ENCODE results near the gene PROC.

Gene PROC

DNA sequence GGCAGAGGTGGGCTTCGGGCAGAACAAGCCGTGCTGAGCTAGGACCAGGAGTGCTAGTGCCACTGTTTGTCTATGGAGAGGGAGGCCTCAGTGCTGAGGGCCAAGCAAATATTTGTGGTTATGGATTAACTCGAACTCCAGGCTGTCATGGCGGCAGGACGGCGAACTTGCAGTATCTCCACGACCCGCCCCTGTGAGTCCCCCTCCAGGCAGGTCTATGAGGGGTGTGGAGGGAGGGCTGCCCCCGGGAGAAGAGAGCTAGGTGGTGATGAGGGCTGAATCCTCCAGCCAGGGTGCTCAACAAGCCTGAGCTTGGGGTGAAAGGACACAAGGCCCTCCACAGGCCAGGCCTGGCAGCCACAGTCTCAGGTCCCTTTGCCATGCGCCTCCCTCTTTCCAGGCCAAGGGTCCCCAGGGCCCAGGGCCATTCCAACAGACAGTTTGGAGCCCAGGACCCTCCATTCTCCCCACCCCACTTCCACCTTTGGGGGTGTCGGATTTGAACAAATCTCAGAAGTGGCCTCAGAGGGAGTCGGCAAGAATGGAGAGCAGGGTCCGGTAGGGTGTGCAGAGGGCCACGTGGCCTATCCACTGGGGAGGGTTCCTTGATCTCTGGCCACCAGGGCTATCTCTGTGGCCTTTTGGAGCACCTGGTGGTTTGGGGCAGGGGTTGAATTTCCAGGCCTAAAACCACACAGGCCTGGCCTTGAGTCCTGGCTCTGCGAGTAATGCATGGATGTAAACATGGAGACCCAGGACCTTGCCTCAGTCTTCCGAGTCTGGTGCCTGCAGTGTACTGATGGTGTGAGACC lies at the start of gene PROC:
Gene PROC (plus strand): TSS at position 128 of the 812 bp plus-strand sequence. CDS start 1,516 bp downstream, outside the sequence.
- no peak for DNase-seq

DNA sequence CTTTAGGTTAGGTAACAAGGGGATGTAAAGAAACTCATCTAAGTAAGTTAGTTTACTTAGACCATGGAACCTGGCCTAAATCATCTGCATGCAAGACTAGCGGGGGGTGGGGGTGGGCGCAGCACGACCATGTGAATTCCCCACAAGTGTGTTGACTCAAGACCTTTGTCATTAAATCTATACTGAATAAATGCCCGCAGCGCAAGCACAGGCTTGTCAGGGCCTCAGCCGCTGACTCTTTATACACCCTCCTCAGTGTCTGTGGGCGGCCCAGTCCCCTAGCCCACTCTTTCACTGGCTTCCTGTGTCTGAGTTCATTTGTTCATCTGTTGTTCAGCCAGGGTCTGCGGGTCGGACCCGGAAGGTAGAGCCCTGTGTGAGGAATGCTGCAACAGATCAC lies 48.2 kb upstream of the PROC start:
- no peak for DNase-seq

DNA sequence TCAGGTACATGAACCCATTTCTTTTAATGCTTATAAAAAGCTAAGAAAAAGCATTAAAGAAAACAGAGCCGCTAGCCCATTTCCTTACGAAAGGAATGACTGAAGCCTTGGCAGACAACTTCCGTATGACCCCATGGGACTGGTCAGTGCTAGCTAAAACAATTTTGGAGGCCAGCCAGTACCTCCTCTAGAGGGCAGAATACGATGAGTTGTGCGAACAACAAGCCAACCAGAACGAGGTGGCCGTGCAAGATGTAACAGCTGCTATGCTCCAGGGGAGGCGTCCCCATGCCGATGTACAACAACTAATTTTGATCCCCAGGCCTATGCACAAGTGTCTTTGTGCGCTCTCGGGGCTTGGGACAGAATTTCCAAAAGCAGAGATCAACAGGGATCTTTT lies 47.2 kb upstream of the PROC start:
- DNase-seq: no peak

DNA sequence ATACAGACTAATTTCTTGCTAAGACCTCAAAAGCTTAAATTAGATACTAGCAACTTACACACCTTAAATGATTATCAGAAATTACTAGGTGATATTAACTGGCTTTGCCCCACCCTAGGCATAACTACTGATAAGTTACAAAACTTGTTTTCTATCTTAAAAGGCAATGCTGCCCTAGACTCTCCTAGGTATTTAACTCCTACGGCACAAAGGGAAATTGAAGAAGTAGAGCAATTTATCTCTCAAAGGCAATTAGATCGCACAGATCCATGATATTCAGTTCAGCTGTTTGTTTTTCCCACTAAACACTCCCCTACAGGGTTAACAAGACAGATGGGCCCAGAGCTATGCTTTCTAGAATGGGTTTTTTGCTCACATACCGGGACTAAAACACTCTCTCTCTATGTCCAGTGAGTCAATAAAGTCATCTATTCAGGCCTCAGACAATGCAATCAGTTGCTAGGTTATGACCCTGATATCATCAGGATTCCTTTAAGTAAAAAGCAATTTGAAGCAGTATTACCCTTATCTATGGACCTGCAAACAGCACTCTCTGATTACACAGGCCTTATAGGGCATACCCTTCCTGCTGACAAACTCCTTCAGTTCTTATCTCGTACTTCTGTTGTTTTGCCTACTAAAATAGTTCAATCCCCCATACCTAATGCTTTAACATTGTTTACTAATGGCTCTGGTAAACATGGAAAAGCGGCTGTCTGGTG lies 44.7 kb upstream of the PROC start:
- no peak for DNase-seq

DNA sequence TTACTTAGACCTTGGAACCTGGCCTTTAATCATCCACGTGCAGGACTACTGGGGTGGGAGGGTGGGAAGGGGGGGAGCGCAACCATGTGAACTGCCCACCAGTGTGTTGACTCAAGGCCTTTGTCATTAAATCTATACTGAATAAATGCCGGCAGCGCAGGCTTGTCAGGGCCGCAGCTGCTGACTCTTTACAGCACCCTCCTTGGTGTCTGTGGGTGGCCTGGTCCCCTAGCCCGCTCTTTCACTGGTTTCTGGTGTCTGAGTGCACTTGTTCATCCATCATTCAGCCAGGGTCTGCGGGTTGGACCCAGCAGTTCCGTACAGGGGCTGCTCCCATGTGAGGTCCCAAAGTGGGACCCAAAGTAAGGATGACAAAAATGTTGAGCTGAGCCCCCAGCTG lies 42.0 kb upstream of the PROC start:
- DNase-seq: no peak

DNA sequence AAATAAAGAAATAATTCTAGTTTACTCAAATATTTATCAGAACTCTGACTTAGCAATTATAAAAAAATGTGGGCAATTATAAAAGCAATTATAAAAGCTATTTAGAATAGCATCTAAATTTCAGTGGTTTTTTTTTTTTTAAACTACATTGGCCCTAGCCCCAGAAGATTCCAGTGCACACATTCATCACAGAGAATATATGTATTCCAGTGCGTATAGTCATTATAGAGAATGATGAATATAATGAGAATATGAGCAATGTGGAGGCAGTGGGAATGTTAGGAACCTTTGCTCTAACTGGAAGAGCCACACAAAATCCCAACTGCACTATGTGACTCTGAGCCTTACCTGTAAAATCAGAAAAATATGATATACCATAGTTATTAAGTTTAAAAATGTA lies 41.0 kb upstream of the PROC start:
- no peak for DNase-seq

DNA sequence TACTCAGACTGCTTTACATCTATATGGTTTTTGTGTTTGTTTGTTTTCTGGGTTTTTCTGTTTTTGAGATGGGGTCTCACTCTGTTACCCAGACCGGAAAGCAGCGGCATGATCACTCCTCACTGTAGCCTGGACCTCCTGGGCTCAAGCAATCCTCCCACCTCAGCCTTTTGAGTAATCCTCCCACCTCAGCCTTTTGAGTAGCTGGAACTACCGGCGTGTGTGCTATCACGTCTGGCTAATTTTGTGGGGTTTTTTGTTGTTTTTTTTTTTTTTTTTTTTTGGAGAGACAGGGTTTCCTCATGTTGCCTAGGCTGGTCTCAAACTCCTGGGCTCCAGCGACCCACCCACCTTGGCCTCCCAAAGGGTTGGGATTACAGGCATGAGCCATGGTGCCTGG lies 39.5 kb upstream of the PROC start:
- DNase-seq: no peak

DNA sequence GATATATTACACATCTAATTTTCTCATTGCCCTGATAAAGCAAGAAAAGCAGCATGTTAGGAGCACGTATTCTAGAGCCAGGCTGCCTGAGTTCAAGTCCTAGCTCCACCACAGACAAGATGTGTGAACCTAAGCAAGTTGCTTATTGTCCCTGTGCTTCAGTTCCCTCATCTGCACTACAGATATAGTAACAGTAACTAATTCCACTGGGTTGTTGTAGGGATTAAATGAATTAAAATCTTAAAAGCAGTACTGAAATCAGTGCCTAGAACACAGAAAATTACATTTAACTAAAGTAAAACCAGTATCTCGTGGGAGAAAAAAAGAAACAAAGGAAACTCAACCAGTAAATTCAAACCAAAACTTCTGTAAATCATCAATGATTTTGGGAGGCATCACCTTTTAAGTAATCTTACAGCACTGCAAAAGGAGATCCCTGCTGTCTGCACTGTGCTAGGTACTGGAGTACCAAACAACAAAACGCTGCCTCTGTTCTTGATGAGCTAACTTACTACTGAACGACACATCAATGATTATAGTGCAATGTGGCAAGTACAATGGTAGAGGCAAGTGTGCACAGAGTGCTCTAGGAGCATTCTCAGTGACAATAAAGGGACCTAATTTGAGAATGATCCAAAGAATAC lies 38.4 kb upstream of the PROC start:
- no peak for DNase-seq

DNA sequence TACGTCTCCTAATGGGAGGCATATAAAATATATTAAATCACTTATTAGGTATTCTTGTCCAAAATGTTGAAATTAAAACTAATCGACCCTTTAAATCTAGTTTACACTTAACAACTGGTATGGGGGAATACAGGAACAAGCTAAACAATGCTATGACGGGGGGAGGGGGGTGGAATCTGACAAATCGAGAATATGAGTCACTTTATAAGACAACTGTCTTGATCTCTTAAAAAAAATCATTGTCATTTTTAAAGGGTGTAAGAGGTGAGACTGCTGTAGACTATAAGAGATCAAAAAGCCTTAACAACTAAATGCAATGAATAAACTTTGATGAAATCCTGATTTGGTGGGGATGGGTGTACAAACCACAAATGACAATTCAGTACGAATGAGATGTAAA lies 36.5 kb upstream of the PROC start:
- no peak for DNase-seq

DNA sequence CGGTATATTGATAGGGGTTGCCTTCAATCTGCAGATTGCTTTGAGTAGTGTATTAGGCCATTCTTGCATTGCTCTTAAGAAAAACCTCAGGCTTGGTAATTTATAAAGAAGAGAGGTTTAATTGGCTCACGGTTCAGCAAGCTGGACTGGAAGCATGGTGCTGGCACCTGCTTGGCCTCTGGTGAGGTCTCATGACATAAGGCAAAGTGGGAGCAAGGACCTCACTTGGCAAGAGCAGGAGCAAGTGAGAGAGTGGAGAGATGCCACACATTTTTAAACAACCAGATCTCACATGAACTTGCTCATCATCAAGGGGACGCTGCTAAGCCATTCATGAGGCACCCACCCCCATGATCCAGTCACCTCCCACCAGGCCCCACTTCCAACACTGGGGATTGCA lies 35.4 kb upstream of the PROC start:
- no peak for DNase-seq

DNA sequence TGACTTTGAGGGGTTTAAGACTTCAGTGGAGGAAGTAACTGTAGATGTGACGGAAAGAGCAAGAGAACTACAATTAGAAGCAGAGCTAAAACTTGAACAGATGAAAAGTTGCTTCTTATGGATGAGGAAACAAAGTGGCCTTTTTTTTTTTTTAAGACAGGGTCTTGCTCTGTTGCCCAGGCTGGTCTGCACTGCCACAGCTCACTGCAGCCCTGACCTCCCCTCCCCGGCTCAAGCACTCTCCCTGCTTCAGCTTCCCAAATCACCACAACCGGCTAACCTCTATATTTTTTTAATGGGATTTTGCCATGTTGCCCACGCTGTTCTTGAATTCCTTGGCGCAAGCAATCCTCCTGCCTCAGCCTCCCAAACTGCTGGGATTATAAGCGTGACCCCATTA lies 33.7 kb upstream of the PROC start:
- no peak for DNase-seq

DNA sequence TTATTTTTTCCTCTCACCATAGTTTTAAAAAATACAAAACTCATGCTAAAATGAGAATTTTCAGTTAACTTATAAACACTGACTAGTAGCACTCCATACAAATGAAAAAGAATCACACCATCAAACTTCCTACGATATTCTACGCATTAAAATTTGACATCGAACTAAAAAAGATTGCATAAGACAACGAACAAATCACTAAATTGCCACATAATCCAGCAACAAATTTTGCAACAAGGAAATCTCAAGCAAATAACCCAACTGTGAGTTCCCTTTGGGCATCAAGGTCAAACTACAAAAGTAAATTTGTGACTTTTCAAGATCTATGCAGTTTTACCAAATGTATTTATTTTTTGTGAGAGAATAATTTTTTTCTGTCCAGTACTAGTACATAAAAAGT lies 32.0 kb upstream of the PROC start:
- DNase-seq: no peak

DNA sequence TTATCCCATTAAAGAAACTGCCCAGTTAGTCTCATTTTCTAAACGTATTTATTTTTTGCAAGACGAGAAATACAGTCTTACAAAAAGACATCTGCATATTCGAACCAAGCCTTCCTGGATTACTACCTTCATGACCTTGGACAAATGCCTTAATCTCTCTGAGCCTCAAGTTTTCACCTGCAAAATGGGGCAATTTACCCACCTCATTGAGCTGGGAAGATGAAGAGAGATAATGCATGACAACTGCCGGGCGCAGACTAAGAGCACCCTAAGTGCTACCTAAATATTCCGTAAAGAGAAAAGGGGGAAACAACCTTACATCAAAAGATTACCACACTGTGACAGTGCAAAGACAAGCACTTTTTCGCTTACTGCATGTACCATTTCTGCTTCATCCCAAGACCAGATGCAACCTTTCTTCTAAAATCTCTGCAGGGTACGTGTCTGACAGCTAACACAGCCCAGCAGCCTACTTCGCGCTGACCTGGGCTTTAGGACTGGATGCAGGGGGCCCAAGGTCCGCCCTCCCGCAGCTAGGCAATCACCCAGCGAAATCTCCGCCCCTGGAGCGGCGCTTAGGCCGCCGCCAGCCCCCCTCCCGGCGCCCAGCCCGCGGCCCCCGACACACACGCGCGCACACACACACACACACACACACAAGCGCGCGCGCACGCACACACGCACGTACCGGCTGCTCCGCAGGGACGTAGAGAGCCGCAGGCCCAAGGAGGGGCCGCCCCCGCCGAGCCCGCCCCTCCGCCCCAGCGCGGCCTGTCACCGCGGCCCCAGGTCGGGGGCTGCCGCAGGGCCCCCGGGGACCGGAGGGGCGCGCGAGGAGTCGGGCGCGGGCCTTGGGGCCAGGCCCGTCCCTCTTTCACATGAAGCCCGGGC lies 31.2 kb upstream of the PROC start:
- DNase-seq: peak; percentile 85

DNA sequence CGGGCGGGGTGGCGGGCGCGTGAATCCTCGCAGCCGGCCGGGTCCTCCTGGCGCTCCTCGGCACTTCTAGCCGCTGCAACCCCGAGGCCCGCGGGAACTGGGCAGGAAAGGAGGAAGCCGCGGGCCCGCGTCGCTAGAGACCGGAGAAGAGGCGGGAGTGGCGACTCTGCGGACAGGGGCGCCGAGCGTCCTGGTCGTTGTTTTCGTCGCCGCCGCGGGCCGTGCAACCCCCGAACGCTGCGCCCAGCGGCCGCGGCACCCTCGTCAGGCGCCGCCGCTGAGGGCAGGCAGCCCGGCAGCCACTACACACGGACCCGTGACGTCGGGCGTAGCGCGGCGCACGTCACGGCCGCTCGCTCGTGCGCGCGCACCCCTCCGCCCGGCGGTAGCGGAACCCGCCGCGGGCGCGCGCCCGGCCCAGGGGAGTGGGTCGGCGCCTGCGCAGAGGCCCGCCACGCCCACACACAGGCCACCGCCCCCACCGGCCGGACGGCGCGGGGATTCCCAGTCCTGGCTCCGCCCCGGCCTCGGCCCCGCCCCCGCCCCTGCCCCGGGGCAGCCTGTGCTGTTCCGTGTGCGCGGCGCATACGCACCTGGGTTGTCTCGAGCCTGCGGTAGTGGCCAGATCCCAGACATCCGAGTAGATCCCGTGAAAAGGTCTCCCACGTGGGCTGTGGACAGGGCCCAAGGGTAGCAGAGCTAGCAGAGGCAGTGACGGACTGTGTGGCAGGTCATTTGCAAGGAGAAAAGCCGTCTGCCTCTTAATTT lies 30.4 kb upstream of the PROC start, which contains the start of gene MAP3K2:
Gene MAP3K2 (minus strand): TSS at position 321 of the 768 bp plus-strand sequence. CDS start 44,846 bp downstream, outside the sequence.
- peak; percentile 89 for DNase-seq

DNA sequence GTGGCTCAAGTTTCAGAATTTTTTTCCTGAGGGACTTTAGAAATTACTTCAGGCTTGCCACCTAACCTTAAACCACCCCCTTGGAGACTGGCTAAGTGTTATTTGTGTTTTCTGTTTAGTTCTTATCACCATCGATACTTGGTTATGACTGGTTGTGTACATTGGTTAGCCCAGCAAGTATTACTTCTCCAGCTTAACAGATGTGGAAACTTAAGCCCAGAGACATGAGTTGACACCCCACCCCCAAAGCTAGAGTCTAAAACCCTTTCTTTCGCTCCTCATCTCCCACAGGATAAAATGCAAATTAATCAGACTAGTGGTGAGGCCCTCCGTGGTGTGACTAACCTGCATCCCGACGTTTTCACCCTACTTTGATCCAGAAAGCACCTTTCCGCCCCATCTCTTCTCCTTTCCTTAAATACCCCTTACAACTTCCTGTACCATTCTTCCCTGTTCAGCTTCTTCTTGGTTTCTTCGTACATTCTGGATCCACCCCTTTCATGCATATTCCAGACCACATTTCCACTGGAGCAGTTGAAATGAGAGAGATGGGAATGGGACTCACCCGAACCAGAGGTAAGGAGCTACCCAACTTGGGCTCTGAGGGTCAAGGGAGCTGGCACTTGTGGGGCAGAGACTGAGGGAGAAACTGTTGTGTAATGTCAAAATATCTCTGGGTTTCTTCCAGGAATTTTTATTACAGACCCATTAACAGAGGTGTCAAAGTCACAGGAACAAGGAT lies 29.6 kb upstream of the PROC start:
- DNase-seq: no peak

DNA sequence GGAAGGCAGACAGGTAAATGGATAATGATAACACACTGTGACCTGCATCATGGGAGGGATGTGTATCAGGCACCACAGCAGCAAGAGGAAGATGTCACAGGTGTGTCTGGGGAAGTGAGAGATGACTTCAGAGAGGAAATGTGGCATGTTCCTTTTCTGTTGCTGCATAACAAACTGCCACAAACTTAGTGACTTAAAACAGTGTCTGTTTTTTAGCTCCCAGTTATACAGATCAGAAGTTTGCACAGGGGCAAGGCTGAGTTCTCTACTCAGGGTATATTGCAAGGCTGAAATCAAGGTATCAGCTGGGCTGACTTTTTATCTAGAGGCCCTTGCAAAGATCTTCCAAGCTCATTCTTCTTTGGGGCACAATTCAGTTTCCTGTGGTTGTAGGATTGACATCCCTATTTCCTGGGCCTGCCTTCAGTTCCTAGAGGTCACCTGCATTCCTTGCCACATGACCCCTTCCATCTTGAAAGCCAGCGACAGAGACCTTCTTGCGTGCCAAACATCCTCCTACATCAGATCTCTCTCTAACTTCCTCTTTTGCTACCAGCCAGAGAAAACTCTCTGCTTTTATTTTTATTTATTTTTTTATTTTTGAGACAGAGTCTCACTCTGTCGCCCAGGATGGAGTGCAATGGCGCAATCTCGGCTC lies 28.3 kb upstream of the PROC start:
- no peak for DNase-seq

DNA sequence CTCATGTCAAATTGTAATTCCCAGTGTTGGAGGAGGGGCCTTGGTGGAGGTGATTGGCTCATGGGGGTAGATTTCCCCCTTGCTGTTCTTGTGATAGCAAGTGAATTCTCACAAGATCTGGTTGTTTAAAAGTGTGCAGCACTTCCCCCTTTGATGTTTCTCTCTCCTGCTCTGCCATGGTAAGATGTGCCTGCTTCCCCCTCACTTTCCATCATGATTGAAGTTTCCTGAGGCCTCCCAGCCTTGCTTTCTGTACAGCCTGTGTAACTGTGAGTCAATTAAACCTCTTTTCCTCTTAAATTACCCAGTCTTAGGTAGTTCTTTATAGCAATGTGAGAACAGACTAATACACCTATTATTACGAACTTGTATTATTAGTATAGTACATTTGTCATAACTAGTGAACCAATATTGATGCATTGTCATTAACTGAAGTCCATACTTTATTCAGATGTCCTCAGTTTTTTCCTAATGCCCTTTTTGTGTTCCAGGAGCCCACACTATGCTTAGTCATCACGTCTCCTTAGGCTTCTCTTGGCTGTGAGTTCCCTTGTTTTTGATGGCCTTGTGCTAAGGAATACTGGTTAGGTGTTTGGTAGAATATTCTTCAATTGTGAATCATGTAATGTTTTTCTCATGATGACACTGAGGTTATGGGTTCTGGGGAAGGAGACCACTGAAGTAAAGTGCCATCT lies 25.9 kb upstream of the PROC start:
- DNase-seq: no peak

DNA sequence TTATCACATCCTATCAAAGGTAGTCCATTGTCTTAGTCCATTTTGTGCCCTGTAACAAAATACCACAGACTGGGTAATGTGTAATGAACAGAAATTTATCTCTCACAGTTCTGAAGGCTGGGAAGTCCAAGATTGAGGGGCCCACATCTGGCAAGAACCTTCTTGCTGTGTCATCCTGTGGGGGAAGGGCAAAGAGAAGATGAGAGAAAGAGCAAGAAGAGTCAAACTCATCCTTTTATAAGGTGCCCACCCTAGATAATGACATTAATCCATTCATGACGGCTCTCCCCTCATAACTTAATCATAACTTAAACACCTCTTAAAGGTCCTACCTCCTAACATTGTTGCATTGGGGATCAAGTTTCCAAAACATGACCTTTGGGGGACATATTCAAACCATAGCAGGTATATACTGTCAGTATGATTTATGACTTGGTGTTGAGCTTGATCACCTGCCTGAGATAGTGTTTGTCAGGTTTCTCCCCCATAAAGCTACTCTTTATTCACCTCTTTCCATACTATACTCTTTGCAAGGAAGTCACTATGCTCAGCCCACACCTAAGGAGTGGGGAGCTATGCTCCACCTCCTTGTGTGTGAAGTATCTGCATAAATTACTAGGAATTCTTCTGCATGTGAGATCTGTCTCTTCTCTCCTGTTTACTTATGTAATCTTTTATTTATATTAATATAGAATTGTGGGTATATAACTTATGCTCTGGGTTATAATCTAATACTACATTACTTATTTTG lies 25.2 kb upstream of the PROC start:
- no peak for DNase-seq

DNA sequence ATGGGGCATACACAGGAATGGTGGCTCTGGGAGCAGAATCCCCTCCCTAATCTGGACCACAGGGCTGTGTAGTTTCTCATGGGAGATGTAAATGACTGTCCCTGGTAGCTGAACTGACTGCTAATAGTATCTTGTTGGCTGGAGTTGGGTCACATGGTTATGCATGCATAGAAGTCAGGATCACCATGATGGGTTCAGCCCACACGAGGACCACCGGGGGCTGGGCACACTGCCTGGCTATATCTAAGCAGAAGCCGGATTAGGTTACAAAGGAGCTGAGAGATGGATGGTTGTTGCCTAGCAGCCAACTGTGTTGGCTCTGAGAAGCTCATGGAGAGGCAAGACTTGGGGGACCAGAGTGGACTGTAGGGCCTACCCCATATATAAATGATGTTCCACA lies 23.7 kb upstream of the PROC start:
- DNase-seq: no peak
